Fibroblast of gingiva (primary cell): Measurements from ENCODE around the gene CEACAM8.
"Not testable (repeated sequence)": the region's sequence is repeated elsewhere in the genome, so short reads cannot be mapped to it uniquely, and the experiment has no call there.

Experiments
- DNase-seq: peaks from one replicate; pipeline ENCODE4 v3.0.0-alpha.2; 2011; ENCODE audit warnings: low read depth

The CEACAM8 gene

DNA sequence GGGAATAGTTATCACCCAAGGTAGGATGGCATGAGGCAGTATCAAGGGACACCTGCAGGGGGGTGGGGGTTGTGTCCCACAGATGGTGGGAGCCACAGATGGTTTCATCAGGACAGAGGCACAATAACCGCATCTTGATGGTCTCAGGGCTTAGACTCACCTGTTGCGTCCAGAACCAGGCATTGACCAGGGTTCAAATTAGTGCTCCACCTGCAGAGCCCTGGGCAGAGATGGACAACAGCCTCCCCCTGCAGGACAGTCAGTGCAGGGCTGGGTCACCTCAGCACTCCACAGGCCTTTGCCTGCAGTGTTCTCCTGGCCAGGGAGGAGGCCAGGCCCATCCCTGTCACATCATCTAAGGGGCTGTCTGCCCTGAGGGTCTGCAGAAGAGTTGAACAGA lies 51.9 kb downstream of the CEACAM8 start:
- DNase-seq = no peak

DNA sequence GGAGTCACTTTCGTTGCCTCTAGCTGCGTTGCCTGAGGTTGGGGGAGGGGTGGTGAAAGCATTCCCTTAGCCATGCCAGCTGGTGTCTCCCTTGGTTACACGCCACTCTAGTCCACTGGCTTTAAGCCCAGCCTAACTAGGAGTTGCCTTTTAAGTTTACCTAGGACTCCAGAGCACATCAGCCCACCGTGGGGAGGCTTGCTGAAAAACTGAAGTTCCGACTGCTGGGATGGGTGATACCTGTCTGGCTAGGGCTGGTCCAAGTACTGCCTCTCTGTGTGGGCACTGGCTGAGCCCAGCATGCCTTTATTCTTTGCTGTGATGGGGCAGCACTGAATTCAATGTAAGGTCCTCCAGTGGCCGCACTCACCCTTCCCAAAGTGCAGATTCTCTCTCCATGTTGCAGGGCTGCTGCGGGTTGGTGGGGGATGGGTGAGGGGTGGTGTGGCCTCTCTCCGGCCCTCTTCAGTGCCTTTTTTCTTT lies 54.6 kb downstream of the CEACAM8 start:
- DNase-seq = no peak

DNA sequence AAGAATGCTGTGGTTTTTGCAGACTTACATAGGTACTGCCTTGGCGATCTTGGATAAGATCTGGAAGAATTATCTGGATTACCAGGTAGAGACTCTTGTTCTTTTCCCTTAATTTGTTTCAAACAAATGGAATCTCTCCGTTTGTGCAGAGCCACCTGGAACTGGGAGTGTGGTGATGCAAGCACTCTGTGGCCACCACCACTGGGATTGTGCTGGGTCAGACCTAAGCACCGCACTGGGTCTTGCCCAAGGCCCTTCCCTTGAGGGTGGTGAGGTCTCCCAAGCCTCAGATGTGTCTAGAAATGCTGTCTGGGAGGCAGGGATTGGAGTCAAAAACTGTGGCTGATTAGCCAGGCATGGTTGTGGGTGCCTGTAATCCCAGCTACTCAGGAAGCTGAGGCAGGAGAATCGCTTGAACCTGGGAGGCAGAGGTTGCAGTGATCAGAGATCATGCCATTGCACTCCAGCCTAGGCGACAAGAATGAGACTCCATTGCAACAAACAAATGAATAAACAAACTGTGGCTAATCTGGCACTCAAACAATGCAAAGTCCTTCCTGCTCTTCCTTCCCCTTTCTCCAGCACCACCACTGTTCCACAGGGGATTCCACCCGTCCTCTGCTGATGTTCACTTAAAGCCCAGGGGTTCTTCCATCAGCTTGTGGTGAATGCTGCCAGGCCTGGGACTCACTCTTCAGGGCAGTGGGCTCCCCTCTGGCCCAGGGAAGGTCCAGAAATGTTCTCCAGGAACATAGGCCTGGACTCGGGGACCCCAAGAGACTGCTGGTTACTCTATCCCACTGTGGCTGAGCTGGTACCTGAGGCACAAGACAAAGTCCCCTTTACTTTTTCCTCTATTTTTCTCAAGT lies 55.6 kb downstream of the CEACAM8 start:
- no peak for DNase-seq

DNA sequence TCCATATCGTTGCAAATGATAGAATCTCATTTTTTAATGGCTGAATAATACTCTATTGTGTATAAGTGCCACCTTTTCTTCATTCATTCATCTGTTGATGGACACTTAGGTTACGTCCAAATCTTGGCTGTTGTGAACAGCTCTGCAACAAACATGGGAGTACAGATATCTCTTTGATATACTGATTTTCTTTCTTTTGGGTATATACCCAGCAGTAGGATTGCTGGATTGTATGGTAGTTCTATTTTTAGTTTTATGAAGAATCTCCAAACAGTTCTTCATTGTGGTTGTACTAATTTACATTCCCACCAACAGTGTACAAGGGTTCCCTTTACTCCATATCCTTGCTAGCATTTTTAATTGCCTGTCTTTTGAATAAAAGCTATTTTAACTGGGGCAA lies 59.4 kb downstream of the CEACAM8 start:
- not testable (repeated sequence) for DNase-seq

DNA sequence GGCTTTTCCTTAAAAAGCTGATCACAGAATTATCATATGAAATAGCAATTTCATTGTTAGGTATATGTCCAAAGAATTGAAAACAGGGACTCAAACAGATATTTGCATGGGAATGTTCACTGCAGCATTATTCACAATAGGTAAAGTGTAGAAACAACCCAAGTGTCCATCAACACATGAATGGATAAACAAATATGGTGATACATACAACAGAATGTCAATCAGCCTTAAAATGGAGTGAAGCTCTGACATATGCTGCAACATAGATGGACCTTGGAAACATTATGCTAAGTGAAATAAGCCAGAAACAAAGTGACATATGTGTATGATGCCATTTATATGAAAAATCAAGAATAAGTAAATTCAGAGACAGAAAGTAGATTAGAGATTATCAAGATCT lies 60.3 kb downstream of the CEACAM8 start:
- DNase-seq = no peak

DNA sequence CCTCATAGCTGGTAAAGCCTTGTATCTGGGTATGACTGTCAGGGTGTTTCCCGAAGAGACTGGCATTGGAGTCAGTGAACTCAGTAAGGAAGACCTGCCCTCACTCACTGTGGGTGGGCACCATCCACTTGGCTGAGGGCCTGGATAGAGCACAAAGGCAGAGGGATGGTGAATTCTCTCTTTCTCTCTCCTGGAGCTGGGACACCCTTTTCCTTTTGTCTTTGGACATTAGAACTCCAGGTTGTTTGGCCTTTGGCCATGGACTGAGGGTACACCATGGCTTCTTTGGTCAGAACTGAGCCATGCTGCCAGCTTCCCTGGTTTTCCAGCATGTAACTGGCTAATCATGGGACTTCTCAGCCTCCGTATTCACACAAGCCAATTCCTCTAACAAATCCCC lies 61.8 kb downstream of the CEACAM8 start:
- no peak for DNase-seq

DNA sequence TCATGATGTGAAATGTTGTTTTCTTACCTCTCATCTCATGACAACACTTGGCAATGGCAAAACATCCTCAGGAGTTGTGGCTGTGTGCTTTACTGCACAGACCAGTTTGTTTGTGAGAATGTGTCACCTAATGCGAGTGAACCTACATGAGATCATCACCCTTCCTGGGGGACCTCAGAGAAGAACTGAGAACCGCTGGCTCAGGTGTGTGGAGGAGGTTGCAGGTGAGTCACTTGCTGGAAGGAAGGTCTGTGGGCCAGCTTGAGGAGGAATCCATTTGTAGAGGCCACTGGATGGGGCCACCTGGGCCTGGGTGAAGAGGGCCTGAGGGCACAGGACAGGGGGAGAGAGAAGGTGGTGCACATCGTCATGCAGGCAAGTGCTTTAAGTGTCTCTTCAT lies 63.4 kb downstream of the CEACAM8 start:
- DNase-seq = no peak
